ENCODE measurements around the gene ADGRV1. TPM values are rescaled to one million over a fixed set of nuclear protein-coding genes. Genes with fewer than 3 reads are reported as not detected.

Gene ADGRV1
- total RNA-seq, 4 donors from 2014 or later, result 2.5 to 7.5 (median 4.5) TPM

DNA sequence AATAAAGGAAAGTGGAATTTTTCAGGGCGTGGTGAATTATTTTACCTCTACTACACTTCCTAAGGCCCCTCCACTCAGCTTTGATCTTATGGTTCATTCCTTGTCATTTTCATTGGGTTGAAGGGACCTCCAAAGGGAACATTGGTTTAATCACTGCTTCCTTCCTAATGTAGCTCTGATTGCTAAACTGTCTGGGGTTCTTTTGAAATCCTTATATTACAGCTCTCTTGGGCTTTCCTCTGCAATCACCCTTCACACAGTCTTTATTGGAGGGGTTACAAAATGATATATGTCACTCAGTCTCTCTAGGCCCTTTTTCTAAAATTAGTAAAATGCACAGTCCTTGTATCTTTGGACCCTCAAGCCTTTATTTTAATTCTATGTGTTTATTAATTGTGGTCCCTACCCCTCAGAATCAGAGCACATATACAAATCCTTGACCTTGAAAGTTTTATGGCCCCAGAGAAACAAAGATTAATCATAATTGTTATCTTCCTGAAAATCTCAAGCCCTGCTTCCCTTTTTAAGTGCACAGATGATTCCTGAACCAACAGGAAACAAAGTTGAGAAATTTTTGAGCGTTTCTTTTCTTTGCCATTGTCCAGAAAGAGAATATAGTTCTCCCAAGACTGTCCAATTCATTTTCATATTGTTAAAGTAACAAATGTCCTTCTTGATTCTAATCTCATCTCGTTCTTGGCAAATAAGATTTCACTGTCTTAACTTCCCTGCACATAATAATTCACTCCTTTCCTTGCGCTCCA is 494.6 kb downstream of the ADGRV1 start:
- no peak for TF ChIP-seq POLR2AphosphoS5 (IDR thresholded peaks at IDR 0.05)
- no peak for TF ChIP-seq POLR2A (IDR thresholded peaks at IDR 0.05)
- no peak for TF ChIP-seq EP300 (IDR thresholded peaks at IDR 0.05)
- TF ChIP-seq, protein P1, sequence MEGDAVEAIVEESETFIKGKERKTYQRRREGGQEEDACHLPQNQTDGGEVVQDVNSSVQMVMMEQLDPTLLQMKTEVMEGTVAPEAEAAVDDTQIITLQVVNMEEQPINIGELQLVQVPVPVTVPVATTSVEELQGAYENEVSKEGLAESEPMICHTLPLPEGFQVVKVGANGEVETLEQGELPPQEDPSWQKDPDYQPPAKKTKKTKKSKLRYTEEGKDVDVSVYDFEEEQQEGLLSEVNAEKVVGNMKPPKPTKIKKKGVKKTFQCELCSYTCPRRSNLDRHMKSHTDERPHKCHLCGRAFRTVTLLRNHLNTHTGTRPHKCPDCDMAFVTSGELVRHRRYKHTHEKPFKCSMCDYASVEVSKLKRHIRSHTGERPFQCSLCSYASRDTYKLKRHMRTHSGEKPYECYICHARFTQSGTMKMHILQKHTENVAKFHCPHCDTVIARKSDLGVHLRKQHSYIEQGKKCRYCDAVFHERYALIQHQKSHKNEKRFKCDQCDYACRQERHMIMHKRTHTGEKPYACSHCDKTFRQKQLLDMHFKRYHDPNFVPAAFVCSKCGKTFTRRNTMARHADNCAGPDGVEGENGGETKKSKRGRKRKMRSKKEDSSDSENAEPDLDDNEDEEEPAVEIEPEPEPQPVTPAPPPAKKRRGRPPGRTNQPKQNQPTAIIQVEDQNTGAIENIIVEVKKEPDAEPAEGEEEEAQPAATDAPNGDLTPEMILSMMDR (IDR thresholded peaks at IDR 0.05), result no peak
- no peak overlapping the region for H3K4me3 ChIP-seq
- peaks cover 12% of the 10 kb centered on the region for H3K4me1 ChIP-seq
- H3K36me3 ChIP-seq, result no peaks in the 10 kb centered on the region
- WGBS, result 55% methylated on average over 4 of the region's 4 CpGs
- no peaks in the 10 kb centered on the region for H3K27me3 ChIP-seq
- H3K27ac ChIP-seq, result peak overlapping the region; percentile 24
- no peaks in the 10 kb centered on the region for H3K9me3 ChIP-seq
- no peak for DNase-seq (ENCODE audit: low spot score in 2 of 2)

DNA sequence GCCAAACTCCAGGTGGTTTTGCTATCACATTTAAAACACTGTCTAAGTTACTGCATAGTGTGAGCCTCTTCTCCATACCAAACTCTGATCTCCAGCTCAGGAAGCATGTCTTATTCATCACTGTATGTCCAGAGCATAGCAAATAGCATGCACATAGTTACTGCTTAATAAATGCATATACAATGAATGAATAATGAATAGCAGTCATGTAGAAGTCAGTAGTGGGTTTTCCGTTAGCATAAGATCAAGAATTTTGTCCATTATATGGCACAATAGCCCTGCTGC is 495.1 kb downstream of the ADGRV1 start:
- H3K27ac ChIP-seq, result no peak overlapping the region
- peaks cover 7% of the 10 kb centered on the region for H3K4me1 ChIP-seq
- no peak for TF ChIP-seq EP300 (IDR thresholded peaks at IDR 0.05)
- H3K27me3 ChIP-seq, result no peaks in the 10 kb centered on the region
- WGBS, result 79% methylated on average over 1 of the region's 1 CpG
- no peak for DNase-seq (ENCODE audit: low spot score in 2 of 2)
- no peak overlapping the region for H3K4me3 ChIP-seq
- no peaks in the 10 kb centered on the region for H3K9me3 ChIP-seq
- H3K36me3 ChIP-seq, result no peaks in the 10 kb centered on the region

DNA sequence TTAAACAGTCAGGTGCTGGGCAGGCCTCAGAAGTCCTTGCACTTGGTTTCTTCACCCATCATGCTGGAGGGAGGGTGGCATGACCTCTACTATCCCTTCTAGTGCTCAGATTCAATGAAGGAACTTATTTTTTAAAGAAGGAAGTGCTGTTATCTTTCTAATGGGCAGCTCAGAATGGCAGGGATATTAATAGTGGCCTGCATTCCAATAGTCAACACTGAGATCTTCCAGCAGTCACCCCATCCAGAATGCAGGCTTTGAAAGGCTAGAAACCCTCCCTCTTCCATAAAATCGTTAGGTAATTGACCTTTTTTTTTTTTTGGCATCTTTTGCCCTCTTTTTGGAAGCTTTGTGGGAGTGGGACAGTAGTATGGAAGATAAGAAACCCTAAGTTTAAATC is 499.6 kb downstream of the ADGRV1 start:
- H3K36me3 ChIP-seq, result no peaks in the 10 kb centered on the region
- no peak overlapping the region for H3K4me3 ChIP-seq
- no peaks in the 10 kb centered on the region for H3K27me3 ChIP-seq
- 60% methylated on average over 1 of the region's 1 CpG for WGBS
- no peaks in the 10 kb centered on the region for H3K9me3 ChIP-seq
- TF ChIP-seq POLR2AphosphoS5 (IDR thresholded peaks at IDR 0.05) (no peak), POLR2A (IDR thresholded peaks at IDR 0.05) (no peak), EP300 (IDR thresholded peaks at IDR 0.05) (no peak)
- TF ChIP-seq, protein P1 (IDR thresholded peaks at IDR 0.05), result no peak
- peaks cover 3% of the 10 kb centered on the region for H3K4me1 ChIP-seq
- no peak overlapping the region for H3K27ac ChIP-seq
- DNase-seq (ENCODE audit: low spot score in 2 of 2), result no peak

DNA sequence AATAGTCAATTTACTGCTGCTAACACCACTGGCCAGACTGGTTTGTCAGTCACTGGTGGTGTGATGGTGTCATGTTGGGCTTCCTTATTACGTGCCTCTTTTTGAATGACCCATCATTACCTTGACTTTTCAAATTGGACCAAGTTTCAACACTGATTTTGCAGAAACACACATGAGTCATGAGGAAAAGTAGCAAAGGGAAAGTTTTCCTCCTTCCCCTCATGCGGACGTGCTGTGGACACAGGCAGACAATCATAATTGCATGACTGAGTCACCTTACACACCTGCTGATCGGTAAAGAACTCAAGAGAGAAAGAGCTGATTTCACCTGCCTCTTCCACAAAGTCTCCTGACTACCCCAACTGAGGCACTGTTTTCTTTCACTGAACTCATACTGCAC is 500.0 kb downstream of the ADGRV1 start:
- no peak for DNase-seq (ENCODE audit: low spot score in 2 of 2)
- H3K27me3 ChIP-seq, result no peaks in the 10 kb centered on the region
- no peaks in the 10 kb centered on the region for H3K9me3 ChIP-seq
- peaks cover 3% of the 10 kb centered on the region for H3K4me1 ChIP-seq
- H3K4me3 ChIP-seq, result no peak overlapping the region
- WGBS, result 76% methylated on average over 4 of the region's 4 CpGs
- TF ChIP-seq, protein P1 (IDR thresholded peaks at IDR 0.05), result no peak
- TF ChIP-seq POLR2AphosphoS5 (IDR thresholded peaks at IDR 0.05) (no peak), EP300 (IDR thresholded peaks at IDR 0.05) (no peak), POLR2A (IDR thresholded peaks at IDR 0.05) (no peak)
- no peak overlapping the region for H3K27ac ChIP-seq
- H3K36me3 ChIP-seq, result no peaks in the 10 kb centered on the region

DNA sequence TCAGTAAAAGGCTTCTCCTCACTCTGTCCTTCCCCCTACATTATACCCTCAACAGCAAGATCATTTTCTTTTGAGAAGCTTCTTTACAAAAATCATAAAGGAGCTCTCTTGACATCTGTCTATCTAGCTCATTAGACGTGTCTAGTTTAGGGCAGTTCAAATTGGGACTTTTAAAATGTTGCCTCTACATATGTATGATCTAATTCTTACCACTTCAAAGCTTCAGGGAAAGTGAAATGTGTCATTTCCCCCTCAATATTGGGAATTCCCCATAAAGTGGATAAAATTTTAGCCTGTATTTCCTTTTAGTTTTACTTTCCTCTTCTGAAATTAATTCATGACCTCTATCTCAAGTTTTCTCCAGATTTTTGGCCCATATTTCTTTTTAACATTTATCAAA is 500.8 kb downstream of the ADGRV1 start:
- H3K9me3 ChIP-seq, result no peaks in the 10 kb centered on the region
- H3K27ac ChIP-seq, result no peak overlapping the region
- TF ChIP-seq EP300 (IDR thresholded peaks at IDR 0.05) (no peak), POLR2A (IDR thresholded peaks at IDR 0.05) (no peak)
- DNase-seq (ENCODE audit: low spot score in 2 of 2), result no peak
- H3K27me3 ChIP-seq, result no peaks in the 10 kb centered on the region
- H3K4me1 ChIP-seq, result peaks cover 5% of the 10 kb centered on the region
- no peaks in the 10 kb centered on the region for H3K36me3 ChIP-seq
- 57% methylated on average over 1 of the region's 1 CpG for WGBS
- no peak overlapping the region for H3K4me3 ChIP-seq

DNA sequence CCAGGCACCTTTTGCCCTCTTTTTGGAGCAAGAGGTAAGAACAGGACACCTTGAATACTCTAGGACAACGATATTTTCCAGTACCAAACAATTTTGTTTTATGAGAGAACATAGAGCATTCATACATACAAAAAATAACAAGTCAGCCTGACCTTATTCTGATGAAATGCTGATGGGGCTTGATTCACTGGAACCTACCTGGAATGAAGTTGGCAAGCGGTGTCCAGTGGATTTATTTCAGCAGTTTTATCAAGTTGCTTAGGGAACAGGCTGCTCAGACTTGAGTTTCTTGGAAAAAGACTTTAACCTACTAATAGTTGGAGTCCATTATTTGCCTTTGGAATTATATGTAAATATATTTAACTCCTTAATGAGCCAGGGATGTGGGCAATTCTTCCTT is 502.5 kb downstream of the ADGRV1 start:
- Histone ChIP-seq H3K36me3 (no peaks in the 10 kb centered on the region), H3K27ac (no peak overlapping the region), H3K4me1 (peaks cover 5% of the 10 kb centered on the region), H3K4me3 (no peak overlapping the region), H3K9me3 (no peaks in the 10 kb centered on the region), H3K27me3 (no peaks in the 10 kb centered on the region)
- no peak for DNase-seq (ENCODE audit: low spot score in 2 of 2)
- 78% methylated on average over 2 of the region's 2 CpGs for WGBS
- TF ChIP-seq POLR2AphosphoS5 (IDR thresholded peaks at IDR 0.05) (no peak), POLR2A (IDR thresholded peaks at IDR 0.05) (no peak)
- TF ChIP-seq, protein P1 (IDR thresholded peaks at IDR 0.05), result no peak
